HG03432 (cell line): Measurements from ENCODE around the gene PALLD.
"Not testable (repeated sequence)": the region's sequence is repeated elsewhere in the genome, so short reads cannot be mapped to it uniquely, and the experiment has no call there.

ENCODE experiments used
- ATAC-seq: cut with Tn5 transposase; IDR thresholded peaks from one replicate; pipeline ENCODE4 v1.9.1; 2021; ENCODE audit warnings: mild to moderate bottlenecking, moderate library complexity; ENCODE audit not compliant: unreplicated experiment

Gene PALLD

DNA sequence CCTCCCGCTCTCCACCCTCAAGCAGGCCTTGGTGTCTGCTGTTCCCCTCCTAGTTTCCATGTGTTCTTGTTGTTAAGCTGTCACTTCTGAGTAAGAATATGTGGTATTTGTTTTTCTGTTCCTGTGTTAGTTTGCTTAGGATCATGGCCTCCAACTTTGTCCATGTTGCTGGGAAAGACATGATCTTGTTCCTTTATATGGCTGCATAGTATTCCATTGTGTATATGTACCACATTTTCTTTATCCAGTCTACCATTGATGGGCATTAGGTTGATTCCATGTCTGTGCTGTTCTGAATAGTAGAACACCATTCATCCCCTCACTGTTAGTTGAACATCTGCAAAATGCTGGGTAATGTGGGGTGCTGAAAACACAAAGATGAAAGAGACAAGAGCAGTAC, 222.9 kb downstream of the PALLD start:
- no peak for ATAC-seq

DNA sequence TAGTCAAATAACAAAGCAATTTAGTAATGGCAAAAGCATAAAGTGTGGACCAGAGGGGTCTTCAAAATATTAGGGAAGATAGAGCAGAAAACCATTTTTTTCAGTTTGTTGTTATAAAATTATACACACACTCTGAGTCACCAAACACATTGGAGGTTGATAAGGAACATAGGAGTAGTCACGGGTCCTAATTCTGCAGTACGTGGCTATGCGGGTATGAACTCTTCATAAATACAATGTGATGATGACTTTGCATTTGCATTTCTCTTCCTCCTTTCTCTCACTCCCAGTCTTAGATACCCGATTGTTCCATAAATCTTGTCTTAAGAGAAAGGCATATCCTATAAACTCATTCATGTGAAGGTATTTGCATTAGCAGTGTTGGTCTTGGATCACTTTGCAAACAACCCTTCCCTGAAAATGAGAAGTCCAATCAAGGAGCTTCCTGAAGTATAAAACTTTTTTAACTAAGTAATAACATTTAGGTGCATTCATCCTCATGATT, 223.6 kb downstream of the PALLD start:
- ATAC-seq, result no peak

- no peak for ATAC-seq
These were observed 225.5 kb downstream of the PALLD start for GRCh38 chr4:168722391-168722790.

GRCh38 chr4:168723020-168723419, 226.2 kb downstream of the PALLD start:
- ATAC-seq, result no peak

DNA sequence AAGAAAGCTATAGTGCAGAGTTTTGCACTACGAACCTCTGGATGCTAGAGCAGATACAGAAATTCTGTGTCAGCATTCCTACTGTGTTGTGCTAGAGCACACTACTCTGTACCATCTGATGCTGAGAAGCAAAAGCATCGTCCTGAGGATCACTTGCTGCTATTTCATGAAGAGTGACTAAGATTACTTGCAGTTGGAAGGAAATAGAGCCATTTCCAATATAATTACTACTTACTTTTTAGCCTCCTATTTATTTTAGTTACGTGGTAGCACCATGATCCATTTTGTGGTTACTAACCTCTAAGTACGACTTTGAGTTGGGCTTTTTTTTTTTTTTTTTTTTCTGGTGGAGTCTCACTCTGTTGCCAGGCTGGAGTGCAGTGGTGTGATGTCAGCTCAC, 226.7 kb downstream of the PALLD start:
- ATAC-seq, result no peak

- ATAC-seq, result peak; percentile 56
These were observed 227.4 kb downstream of the PALLD start for GRCh38 chr4:168724243-168724642.

- no peak for ATAC-seq
These were observed 228.0 kb downstream of the PALLD start for GRCh38 chr4:168724686-168725411.

DNA sequence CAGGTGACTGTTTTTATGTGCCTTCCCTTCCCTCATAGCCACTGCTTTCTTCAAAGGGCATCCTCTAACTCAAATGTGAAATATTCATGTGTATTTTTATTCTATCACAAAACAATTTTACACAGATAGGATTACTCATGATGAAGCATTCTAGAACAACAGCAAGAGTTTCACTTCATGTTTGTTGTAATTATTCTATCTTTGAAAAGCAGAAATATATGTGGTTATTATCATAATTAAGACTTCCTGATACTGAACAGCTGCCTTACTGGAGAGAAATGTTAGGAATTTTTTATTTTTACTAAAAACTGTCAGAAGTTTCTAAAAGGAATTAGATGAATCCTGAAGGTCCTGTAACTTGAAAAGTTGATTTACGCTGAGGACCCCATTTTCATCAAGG, 229.1 kb downstream of the PALLD start:
- ATAC-seq, result no peak

DNA sequence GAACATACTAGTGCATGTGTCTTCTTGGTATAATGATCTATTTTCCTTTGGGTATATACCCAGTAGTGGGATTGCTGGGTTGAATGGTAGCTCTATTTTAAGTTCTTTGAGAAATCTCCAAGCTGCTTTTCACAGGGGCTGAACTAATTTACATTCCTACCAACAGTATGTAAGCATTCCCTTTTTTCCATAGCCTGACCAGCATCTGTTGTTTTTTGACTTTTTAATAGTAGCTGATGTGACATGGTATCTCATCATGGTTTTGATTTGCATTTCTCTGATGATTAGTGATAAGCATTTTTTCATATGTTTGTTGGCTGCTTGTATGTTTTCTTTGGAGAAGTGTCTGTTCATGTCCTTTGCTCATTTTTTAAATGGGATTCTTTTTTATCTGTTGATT, 230.3 kb downstream of the PALLD start:
- ATAC-seq, result not testable (repeated sequence)

- ATAC-seq, result no peak
These were observed 234.3 kb downstream of the PALLD start for GRCh38 chr4:168731006-168731636.

DNA sequence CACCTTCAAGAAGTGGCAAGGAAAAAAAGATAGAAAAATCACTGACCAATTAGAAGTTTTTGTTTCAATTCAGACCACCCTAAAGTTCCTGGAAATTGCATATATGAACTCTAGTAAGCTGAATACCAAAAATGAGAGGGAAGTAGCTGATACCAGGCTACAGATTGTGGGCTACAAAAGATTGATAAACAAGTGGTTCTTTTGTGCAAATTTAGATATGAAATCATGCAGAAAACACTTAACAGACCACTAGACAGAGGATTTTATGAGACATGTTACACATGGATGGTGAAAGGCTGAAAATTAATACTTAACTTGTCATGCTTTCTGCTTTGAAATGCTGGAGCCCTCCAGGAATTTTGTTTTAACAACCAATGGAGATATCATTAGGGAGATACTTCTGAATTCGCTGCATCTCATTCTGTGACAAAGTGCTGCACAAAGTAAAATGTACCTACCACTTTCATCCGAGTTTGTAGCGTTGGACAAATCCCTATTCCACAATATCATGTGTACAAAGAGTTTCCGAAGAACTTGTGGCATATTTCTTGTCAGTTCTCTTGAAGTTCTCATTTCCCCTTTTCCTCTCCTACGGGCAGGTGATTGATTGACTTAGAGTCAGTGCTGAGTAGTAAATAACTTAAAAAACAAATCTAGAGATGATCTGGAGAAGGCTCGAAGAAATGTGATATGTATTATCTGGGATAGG, 235.0 kb downstream of the PALLD start:
- peak; percentile 68 for ATAC-seq

GRCh38 chr4:168732714-168733113, 235.9 kb downstream of the PALLD start:
- no peak for ATAC-seq

DNA sequence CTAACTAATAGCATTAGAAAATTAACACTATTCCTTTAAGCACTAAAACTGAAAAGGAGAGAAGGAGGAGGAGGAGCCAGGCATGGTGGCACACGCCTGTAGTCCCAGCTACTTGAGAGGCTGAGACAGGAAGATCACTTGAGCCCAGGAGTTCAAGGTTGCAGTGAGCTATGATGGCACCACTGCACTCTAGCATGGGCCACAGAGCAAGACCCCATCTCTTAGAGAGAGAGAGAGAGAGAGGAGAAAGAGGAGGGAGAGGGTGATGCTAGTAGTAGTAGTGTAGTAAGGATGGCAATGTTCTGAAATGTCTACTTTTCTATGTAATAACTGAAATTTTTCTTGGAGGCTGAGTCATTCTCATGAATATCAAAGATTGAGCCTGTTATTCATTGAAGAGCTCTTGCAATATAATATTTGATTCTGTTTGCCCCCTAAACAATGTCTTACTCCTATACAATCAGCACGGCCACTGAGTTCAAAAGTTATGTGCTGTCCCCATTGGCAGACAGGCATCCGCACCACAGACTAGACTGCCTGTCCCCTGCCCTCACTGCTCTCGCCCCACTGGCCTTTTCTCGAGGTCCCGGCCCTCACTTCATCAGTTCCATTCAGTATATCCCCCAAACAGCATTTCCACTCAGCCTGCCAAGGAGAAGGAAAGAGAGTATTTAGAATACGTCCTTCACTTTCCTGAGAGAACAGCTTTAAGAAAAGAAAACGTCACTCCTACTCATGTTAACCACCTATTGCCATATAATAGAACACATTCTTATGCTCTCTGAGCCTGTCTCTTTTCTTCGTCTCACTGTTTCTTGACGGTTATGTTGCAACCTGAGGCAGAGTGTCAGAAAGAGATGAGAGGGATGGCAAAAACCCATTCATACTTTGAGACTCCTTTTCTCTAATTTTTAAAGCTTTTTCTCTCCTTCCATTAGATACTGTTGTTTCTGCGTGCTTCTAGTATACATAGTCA, 238.1 kb downstream of the PALLD start:
- no peak for ATAC-seq

DNA sequence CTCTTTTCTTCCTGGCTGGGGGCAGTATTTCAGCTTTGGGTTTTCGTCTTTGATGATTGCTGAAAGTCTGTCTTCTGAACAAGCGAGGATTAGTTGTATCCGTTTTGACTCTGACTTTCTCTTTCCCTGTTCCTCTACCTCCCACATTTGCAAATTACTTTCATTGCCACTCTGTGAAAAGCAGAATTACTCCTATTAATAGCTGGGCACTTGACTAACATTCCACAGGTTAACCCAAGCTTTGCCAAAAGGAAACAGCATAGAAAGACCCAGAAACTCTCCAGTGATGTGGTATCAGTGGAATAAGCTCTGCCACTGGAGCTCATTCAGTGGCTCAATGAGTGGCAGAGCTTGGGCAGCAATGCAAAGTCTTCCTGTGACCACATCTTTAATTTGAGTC, 238.9 kb downstream of the PALLD start:
- ATAC-seq, result no peak

DNA sequence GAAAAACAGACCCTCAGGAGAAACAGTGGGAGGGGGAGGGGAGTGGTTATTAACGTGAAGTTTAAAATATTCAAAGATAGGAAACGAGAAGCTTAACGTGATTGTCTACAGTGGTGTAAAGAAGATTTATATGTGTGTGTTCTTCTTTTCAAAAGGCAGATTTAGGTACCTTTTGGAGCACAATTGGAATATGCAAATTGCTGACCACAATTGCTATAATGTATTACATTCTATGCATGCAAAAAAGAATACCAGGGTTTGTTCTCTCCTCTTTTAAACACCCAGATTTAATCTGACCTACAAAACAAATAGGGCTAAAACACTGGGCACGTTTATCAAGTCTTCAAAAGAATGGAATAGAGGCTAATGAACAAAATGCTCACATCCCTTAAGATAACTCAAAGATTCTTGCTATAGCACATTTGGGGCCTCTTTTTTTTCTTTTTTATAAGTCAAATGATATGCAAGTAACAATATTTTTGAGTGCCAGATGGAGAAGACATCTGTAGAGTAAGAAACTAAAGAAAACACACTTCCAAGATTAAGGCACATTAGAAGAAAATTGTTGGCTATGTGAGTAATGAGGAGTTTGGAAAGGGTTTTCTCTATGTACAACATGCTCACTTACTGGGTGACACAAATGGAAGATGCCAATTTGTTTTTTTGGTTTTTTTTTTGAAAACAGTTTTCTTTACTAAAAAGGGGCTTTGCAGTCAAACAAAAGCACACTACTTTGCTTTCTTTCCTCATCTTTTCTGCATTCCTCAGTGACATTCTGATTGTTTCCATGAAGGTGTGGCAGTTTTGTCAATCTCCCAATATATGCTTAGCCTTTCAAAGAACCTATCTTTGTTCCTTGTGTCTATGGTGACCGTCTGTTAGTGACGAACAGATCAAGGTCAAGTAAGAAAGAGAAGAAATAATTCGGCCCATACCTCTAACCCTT, 240.3 kb downstream of the PALLD start:
- no peak for ATAC-seq

- ATAC-seq, result no peak
These were observed 240.9 kb downstream of the PALLD start for GRCh38 chr4:168737806-168738172.

- no peak for ATAC-seq
These were observed 243.0 kb downstream of the PALLD start for GRCh38 chr4:168739886-168740285.

GRCh38 chr4:168740691-168741090, 243.8 kb downstream of the PALLD start:
- ATAC-seq, result no peak

- no peak for ATAC-seq
These were observed 244.7 kb downstream of the PALLD start for GRCh38 chr4:168741281-168742173.
